Measurements from ENCODE around the gene DNAJA2.
"Not testable (repeated sequence)": the region's sequence is repeated elsewhere in the genome, so short reads cannot be mapped to it uniquely, and the experiment has no call there.

DNAJA2 gene

GRCh38 chr16:46974352-46974751 lies 878 bp upstream of the DNAJA2 start:
- no peak for DNase-seq

GRCh38 chr16:46973996-46974324 lies 486 bp upstream of the DNAJA2 start:
- DNase-seq, result no peak

DNA sequence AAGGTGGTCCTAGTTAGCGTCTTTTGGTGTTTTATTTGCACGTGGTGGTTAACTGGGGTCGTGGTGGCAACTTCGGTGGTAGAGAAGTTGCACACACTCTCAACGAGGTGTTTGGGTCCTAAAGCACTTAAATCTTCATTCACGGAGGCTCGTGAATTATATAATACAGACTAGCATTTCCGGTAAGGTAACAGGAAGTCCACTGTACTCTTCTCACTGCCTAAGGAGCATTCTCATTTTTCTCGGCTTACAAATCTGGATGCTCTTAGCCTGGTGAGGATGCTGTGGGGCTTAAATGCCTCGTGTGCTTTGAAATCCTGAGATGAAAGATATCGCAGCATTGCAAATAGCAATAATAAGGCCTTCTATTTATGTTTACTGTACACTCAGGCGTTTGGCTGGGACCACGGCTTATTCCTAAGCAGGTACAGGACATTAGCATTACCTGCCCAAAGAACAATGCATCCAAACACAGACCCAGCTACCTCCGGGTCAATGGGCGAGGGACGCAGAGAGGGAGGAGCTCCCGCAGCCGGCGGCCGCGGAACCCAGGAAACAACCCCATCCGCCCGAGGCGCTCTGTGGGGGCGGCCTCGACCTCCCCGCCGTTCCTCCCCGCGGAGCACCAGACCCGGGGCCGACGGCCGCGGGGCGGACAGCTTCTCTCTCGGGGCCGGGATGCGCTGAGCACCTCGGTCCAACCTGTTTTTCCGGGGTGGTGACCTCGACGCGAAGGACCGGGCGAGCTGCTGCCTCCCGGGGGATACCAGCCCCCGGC lies 856 bp downstream of the DNAJA2 start:
- DNase-seq, result peak; percentile 29

DNA sequence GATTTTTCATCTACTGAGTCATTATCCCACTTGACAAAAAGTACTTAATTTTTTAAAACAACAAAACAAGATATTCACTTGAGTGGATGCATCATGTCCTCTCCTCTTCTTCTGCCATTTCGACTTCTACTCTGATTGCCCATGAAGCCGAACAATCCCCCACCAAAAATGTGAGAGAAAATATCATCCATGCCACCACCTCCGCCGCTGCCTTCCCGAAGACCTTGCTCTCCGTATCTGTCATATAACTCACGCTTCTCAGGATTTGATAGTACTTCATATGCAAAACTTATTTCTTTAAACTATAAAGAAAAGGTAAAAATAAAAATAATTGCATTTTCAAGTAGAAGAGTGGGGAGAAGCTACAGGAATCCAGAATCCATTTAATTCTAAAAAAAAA lies 2.2 kb downstream of the DNAJA2 start:
- no peak for DNase-seq

GRCh38 chr16:46970089-46970488 lies 3.4 kb downstream of the DNAJA2 start:
- DNase-seq, result no peak

DNA sequence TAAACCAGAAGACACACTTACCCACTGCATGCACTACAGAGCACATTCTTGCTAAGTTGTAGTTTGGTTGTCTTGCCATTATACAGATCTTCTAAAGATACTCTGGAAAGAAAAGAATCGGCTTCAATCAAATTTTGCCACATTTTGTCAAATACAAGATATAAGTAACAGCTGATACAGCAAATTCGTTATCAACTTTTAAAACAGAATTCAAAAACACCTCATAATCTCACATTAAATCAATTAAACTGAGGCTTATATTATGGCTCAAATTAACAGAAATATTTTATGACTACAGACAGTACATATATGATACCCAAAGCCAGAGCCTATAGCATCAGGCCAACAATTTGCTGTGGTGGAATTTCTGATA lies 5.4 kb downstream of the DNAJA2 start:
- DNase-seq, result no peak

- no peak for DNase-seq
These were observed 10.8 kb downstream of the DNAJA2 start for GRCh38 chr16:46962629-46963028.

GRCh38 chr16:46961373-46962353 lies 11.8 kb downstream of the DNAJA2 start:
- DNase-seq, result no peak

DNA sequence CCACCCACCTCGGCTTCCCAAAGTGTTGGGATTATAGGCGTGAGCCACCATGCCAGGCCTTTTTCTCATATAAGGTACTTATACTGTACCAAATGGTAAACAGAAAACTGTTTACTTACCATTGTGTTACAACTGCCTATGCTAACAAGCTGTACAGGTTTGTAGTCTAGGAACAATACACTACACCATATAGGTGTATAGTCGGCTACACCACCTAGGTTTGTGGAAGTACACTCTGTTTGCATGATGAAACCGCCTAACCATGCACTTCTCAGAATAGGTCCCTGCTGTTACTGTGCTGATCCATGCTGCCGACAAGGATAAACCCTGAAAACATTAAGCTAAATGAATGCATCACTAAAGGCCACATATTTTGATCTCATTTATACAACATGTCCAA lies 18.9 kb downstream of the DNAJA2 start:
- DNase-seq, result no peak

- DNase-seq, result no peak
These were observed 23.5 kb downstream of the DNAJA2 start for GRCh38 chr16:46950009-46950408.

DNA sequence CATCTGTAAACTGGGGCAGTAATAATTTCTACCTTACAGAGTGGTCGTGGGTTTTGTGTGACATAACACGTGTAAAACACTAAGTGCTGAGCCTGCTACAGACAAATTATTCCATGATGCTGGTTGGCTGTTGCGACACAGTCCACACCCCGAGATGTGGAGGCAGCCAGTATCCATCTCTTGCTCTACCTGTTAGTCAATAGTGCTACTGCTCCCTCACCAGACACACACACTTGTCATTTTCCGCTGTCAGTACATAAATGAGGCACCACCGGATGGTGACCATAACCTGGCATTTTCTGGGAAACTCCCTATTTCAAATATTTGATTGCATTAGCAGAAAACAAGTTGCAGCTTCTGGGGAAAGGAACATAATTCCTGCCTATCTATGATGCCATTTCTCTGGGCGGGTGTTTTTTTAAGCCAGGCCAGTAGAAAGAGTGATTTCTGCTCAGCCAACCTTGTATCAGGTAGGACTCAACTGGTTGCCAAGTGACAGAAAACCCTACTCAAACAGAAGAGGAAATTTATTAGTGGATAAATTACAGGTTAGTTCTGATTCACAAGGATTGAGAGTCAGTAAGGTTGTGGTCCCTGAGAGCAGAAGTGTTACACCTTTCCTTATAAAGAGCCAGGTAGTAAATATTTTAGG lies 24.1 kb downstream of the DNAJA2 start:
- no peak for DNase-seq

- no peak for DNase-seq
These were observed 24.8 kb downstream of the DNAJA2 start for GRCh38 chr16:46948548-46949166.

DNA sequence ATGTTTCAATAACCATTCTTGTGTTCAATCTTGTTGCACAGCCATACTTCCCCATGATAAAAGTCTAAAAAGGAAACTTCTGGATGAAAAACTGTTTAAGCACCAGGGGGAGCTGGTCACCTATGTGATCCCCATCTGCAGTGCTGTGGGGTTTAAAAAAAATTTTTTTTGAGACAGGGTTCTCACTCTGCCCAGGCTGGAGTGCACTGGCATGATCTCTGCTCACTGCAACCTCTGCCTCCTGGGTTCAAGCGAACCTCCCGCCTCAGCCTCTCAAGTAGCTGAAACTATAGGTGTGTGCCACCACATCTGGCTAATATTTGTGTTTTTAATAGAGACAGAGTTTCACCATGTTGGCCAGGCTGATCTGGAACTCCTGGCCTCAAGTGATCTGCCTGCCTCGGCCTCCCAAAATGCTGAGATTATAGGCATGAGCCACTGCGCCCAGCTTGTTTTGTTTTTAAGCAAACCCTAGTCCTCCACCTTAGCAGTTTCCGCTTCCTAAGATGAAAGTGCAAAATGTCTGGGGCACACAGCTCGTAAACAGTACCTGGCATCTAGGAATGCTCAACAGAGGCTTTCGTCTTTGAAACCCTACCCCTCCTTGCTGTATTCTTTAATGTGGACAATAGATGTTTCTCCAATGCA lies 25.4 kb downstream of the DNAJA2 start:
- no peak for DNase-seq

GRCh38 chr16:46944713-46945112 lies 28.8 kb downstream of the DNAJA2 start:
- DNase-seq, result not testable (repeated sequence)

- DNase-seq, result no peak
These were observed 35.9 kb downstream of the DNAJA2 start for GRCh38 chr16:46937536-46937935.

DNA sequence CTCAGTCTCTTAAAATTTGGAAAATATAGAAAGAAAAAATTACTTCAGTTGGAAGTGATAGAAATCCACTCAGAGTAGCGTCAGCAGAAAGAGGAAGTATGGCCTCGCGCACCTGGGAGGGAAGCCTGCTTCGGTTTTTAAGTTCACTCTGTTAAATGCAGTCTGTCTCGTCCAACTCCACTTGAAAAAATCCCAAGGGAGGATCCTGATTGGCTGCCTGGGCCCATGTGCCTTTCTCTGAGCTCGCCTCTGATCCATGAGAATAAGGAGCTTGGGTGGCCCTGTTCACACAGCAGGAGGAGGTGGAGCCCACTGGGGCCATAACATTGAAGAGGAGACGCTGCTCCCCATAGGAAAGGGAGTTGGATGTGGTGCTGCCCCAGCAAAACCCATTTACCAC lies 40.7 kb downstream of the DNAJA2 start:
- DNase-seq, result no peak

DNA sequence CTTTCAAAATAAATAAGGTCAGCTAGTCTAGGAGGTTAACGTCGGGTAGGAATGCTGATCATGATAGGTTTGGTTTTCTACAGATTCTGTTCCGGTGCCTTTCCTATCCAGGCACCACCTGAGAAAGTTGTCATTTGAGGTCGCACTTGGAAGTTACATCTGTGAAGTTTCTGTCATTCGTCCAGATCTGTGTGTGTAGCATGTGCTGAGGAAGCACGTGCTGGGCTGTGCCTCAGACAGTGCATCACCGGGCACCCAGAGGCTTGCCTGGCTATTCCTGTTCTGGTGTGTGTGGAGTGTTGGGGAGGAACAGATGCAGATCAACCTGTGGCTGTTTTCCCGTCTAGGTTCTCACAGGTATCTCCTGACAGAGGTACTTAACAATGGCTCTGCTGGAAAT lies 42.6 kb downstream of the DNAJA2 start:
- no peak for DNase-seq

DNA sequence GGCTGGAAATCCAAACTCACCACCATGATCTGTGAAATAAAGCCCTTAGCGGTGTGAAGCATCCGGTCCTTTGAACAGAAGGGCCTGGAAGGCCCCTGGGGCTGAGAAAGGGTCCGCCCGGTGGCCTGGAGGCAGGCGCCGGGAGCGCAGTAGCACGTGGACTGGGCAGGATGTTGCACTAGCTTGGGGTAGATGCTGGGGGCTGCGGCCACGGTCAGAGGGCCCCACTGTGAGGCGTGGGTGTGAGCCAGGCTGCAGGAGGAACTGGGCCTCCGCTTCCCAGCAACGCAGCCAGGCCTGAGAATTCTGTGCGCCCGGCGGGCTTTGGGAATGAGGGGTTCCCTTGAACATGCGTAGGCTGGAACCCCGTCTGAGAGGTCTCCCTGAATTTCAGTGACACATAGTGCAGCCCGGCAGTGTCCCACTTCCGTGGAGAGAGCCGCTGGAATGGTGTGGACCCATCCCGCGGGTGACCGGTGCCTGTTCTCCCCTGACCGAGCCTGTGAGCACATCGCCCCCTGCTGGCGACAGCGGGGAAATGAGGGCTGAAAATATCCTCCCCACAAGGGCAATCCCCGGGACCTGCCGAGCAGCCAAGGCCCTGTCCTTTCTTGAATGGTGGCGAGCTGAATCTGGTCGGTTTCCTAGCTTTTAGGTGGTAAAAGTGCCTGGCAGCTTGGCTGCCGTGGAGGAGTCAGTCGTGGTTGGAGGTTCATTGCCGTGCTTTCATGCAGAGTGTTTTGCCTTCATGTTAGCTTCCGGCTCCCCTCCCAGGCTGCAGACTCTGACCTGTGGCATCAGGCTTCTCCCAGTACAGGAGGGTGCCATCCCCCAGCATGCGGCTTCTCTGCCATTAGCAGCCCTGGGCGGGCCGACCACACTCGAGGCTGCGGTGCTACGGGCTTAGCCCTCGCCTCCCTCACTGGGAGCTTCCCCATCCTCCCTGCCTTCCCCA lies 43.8 kb downstream of the DNAJA2 start:
- DNase-seq, result no peak

GRCh38 chr16:46928811-46929210 lies 44.7 kb downstream of the DNAJA2 start:
- no peak for DNase-seq

GRCh38 chr16:46927273-46927672 lies 46.2 kb downstream of the DNAJA2 start:
- DNase-seq, result no peak

DNA sequence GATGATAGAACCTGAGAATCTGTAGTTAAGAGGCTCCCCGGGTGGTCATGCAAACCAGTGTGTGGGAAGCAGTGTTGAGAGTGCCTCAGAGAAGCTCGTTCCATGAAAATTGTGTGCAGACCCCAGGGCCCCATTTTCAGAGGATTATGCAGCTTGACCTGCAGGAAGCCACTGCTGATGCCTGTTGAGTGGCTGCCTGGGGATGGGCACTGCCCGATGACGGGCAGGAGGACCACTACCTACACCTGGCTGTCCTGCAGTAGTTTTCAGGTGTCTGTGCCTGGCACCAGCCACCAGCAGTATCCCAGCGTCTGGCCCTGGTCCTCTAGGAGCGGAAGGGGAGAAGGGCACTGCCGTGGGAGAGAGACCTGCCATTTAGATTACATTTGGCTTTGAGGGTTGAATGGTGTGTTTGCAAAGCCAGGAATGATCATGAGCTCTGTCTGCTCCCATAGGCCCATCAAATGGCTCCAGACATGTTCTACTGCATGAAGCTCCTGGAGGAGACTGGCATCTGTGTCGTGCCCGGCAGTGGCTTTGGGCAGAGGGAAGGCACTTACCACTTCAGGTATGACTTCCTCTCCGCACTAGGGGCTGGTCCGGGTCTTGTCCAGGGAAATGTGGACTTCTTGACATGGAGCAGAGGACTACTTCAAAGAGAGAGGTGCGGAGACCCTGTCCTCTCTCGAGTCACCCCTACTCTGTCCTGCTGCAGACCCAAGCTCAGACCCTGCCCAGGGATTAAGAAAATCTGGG lies 46.8 kb downstream of the DNAJA2 start:
- no peak for DNase-seq
